Activated CD8-positive, alpha-beta memory T cell treated with anti-CD3 and anti-CD28 coated beads for 24 hours (primary cell): Measurements from ENCODE around the gene DNAAF5.

ENCODE experiments used
- DNase-seq: peaks from one replicate; pipeline ENCODE4 v3.0.0-alpha.2; 2020

Gene DNAAF5

DNA sequence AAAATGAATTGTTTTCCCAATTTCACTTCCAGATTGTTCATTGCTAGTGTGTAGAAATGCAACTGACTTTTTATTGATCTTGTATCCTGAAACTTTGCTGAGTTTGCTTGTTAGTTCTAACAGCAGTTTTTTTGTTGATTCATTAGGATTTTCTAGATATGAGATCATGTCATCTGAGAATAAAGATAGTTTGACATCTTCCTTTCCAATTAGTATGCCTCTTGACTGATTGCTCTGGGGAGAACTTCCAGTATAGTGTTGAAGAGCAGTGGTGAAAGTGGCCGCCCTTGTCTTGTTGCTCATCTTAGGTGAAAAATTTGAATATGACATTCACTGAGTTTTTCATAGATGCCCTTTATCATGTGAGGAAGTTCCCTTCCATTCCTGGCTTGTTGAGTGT, 93.8 kb downstream of the DNAAF5 start:
- DNase-seq: no peak

DNA sequence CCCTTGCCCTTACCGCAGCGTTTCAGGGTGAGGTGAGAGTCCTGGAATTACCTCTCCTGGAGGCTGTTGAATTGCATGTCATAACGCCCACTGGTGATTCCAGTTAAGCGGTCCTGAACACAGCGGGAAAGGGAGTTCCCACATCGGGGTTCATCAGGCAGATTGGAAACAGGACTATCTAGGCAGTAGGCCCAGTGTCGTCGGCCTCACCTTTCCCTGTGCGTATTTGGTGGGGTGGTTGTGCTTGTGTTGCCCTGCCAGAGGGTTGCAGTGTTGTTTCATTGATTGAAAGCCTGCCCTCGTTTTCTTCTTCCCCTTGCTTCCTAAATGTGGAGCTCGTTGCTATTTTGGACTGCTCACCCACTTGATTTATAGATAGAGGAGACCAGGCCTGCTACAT, 95.2 kb downstream of the DNAAF5 start:
- no peak for DNase-seq

DNA sequence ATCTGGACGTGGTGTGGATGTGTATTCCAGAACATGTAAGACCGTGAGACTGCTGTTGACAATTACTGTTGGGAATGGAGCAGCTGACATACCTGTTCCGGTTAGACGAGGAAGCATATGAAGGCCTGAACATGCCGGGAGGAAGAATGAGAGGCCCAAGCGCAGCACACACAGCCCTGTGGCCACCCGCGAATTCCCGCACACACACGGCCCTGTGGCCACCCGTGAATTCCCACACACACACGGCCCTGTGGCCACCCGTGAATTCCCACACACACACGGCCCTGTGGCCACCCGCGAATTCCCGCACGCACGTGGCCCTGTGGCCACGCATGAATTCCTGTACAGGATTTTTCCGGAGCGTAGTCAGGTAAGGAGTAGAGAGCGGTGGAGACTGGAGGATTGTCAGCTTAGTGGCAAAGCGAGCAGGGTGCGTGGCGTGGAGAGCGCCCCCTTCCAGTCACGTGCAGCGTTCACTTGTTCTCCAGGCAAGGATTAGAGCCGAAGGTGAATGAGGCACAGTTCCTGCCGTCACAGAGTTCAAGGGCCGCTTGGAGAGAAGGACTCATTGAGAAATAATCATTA, 96.3 kb downstream of the DNAAF5 start:
- no peak for DNase-seq

DNA sequence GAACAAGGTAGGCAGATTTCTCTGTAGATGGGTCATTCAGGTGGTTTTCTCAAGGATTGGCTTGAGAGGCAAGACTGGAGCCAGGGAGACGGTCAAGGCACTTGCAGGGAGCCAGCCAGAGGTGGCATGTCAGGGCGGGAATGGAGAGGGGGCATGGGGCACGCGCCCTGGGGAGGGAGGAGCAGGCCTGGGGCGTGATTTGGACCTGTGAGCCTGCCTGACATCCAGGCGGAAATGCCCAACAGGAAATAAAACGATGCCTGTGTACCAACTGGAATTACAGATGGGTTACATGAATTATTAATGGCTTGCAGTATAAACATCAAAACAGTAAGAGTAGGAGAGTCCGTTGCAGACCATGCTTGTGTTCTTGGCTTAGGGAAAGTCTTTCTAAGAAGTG, 97.2 kb downstream of the DNAAF5 start:
- no peak for DNase-seq

DNA sequence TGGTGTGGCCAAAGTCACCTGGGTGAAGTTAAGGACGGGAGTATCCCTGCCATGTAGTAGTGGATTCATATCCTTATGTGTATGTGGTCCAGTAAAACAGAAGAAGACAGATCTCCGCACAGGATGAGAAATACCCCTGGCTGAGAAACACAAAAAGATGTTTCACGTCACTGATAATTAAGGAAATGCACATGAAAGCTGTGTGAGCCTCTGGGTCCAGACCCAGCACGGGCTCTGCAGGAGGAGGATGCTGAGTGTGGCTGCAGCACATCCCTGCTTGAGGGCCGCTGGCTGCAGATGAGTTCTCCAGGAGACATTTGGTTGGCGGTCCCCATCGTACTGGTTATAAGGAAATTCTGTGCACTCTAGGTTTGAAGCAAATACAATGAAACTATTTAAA, 97.6 kb downstream of the DNAAF5 start:
- no peak for DNase-seq

DNA sequence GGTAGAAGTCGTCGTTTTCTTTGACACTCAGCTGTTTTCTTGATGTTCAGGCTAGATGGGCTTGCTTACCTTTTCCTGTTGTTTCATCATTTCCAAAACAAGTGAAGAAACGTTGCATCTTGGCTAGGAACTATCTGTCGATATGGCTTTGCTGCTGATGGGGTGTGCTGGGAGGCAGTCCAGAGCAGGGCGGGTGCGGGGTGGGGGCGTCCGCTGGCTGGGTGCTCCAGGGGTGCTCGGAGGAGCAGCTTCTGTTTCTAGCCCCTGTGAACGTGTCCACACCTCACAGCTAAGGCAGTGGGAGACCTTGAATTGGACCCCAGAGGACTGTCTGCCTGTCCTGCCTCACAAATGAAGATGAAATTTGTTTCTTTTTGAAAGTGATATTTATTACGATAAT, 98.2 kb downstream of the DNAAF5 start:
- DNase-seq: no peak

DNA sequence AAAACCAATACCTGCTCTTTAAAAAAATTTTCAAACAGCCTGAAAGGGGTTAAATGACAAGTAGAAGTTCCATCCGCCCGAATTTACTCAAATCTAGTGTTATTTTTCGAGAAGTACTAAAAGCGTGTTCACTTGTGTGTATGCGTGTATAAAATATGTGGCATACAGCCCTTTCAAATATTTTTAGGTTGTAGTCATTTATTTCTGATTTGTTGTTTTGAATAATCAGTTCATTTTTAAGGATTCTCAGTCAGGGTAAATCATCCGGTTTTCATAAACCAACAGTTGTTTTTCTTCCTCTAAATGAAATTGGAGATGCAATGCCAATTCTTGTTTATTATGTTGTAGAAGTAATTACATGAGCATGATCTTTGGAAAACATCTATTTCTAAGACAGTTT, 98.9 kb downstream of the DNAAF5 start:
- DNase-seq: no peak

DNA sequence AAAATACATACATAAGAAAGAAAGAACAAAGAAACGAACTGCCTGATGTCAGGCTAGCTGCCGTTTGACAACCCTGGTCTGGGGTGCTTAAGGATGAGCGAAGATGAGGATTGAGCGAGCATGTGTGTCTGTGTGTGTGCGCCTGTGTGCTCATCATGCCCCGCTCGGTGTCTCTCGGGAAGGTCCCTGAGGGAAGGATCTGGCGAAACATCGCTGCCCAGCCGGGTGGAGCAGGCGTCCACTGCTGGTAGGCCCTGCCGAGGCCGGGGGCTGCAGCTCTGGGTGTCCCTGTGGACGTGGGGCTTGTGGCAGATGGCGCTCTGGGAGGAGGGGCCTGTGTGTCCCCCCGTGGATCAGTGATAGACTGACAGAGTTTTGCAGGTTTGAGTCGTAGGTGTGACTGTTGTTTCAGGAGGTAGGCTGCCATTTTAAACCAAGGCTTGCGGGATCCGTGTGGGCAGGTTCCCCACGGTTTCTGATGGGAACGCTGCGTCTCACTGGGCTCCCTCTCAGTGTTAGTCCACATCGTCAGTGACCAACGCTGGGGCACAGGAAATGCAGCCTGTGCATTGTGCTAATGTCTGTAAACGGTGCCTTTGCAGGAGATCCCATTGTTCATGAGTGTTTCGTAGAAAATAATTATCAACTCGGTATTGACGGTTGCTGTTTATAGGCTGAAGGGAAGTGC, 99.9 kb downstream of the DNAAF5 start:
- no peak for DNase-seq

DNA sequence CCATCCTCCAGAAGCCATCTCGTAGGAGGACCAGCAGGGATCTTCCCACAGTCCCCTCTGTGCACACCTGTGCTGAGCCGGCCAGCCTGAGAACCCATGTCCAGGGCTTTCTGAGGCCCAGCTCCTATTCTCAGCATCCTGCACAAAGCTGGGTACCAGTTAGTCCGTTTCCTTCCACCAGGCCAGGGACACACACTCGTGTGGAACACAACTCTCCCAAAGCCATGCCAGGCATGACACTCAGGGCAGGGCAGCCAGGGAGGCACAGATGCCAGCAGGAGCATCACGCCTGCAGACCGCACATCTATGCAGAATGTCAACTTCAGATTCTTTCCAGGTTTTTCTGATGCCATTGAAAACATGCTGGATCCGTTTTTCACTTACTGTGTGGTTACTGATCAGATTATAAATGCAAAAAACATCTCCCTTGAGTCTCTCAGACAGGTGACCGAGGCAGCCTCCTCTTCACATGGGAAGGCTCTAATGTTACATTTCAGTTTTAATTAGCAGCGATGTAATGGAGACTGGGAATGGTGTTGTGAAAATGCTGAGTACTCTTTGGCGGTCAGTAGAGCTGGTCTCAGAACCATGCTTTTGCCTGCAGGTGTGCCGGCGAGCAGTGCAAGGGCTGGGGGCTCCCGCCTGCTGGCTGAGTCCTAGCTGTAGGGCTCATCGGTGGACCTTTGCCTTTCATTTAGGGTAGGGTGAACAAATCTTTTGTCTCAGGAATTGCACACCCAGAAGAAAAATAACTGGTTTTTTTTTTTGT, 102.5 kb downstream of the DNAAF5 start:
- DNase-seq: no peak

DNA sequence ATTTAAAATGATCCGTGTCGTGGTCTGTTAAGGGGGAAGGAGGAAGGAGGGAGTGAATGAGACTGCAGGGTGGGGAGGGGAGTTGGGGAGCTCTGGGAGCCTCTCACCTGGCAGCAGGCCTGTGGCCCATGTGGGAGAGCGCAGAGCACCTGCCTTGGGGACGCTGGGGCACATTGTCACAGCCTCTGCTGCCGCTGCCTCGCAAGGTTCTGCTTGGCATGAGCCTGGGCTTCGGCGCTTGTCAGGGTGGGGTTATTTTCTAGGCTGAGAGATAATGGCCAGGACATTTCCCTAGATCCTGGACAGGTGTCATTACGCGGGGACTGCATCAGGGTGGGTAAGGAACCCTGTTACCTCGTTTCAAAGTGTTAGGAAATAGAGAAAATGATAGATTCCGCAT, 103.6 kb downstream of the DNAAF5 start:
- DNase-seq: no peak

DNA sequence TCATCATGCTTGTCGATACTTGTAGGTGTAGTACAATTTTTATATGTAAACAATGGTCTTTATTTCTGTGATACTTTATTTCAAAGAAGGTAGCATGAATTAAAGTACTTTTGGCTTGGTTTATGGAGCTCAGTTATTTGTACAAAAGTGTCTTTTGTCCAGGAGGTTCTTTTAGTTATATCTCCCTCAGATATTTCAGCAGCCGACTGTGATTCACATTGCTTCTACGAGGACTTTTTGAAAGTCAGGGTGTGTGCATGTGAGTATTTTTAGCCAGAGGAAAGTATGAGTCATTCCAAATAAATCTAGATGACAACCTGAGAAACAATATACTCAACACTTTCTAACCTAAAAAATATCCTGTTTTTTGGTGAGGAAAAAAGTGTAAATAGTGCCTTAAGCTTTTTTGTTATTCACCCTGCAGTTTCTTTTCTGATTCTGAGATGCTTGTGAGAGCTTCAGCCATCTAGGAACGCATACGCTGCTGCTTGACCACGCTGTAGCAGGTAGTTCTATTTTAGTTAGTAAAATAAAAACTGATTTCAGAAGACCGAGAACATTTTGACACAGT, 105.2 kb downstream of the DNAAF5 start:
- DNase-seq: no peak

DNA sequence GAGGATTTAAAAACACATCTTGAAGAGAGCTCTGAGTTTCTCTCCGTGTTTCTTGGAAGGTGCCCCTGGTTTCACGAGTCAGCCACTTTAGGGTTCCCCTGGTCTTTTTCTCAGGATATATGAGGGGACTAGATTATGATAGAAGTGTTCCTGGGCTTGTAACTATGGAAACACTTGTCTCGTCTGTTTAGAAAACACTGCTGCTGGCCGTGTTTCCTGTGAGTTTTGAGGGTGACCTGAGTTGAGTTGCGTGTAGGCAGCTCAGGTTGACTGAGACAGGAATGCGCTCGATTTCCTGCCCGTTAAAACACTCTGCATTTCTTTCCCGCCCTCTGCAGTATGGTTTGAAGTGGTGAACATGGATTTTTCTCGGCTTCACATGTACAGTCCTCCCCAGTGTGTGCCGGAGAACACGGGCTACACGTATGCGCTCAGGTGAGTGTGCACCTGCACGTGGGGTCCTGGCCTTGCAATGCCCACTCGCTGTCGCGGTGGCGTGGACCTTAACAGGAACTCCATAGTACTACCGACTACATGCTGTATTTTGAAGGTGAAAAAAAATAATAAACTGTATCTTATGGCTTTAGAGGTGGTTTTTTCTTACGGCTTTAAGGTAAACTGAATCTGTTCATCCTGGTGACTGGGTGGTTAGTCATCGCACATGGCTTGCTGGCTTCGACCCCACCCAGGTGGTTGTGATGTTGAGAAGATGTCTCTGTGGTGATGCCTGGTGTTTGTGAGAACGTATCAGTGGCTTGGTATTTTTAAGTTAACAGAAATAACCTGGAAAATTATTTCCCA, 105.9 kb downstream of the DNAAF5 start, which contains the start of gene SUN1:
Gene SUN1, plus strand, starts transcription at position 310 of the 801 bp plus-strand sequence. Its CDS starts 49 bp downstream, at position 359.
- DNase-seq: peak; percentile 74

DNA sequence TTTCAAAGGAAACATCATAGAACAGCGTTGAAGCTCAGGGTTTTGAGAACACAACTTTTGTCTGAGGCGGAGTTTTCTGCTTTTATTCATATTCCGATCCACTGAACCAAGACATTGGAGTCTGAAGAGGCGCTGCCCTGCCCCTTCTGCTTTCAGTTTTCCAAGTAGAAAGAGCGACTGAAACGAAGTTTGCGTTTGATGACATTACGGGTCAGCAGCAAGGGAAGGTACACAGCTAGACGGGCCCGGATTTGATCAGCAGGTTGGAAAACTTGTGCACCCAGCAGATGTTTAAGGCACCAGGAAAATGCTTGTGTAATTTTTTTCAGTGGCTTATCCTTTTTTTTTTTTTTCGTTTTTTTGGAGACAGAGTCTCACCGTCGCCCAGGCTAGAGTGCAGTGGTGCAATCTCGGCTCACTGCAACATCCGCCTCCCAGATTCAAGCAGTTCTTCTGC, 106.5 kb downstream of the DNAAF5 start:
- DNase-seq: no peak

DNA sequence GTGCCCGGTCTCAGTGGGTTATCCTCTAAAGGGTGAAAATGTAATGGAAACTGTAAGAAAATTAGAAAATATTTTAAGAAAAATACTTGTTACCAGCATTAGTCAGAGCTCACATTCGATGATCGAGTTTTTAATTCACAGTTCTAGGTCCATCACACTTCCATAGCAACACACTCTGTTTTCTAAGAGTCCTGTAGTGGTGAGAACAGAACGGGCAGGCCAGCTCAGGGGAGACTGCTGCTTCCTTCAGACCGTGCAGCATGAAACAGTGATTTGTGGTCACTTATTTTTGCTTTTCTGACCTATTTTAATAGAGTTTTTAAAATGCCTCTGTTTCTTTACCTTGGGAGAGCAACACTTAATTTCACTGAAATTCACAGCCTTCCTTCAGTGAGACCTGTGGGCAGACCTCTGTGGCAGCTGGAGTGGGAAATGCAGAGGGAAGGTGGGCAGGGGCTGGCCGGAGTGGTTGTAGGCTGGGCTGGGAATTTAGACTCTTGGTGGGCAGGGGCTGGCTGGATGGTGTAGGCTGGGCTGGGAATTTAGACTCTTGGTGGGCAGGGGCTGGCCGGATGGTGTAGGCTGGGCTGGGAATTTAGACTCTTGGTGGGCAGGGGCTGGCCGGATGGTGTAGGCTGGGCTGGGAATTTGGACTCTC, 107.2 kb downstream of the DNAAF5 start:
- DNase-seq: no peak

DNA sequence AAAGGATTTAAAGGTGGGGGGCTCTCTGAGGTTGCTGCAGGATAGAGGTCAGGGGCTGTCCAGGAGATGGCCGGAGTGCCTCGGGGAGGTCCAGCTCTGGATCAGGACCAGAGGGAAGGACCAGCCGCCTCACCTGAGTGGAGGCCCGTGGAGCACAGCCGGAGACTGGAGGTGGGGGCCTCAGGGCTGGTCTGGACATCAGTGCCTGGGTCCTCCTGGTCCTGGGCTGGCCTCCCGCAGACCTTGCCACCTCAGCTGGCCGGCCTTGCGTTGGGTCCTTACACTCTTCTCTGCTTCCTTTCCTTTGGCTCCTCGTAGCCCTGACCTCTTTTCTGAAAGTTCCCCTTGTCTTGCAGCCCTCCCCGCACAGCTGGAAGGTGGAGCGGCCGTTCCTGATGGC, 107.8 kb downstream of the DNAAF5 start:
- no peak for DNase-seq

DNA sequence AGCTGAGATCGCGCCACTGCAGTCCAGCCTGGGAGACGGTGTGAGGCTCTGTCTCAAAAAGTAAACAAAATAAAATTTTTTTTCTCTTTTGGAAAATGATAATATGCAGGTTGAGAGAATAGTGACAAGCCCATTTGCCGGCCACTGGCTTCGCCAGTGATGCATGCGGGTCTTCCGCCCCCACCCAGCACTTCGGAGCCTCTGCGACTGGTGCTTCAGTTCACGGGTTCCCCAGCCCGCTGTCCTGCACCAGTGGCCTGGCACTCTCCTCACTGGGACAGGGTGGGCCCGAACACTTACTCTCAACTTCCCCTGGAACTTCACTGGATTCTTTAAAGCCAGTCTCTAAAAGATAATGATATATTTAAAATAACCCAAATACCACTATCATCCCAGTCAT, 108.5 kb downstream of the DNAAF5 start:
- DNase-seq: no peak

DNA sequence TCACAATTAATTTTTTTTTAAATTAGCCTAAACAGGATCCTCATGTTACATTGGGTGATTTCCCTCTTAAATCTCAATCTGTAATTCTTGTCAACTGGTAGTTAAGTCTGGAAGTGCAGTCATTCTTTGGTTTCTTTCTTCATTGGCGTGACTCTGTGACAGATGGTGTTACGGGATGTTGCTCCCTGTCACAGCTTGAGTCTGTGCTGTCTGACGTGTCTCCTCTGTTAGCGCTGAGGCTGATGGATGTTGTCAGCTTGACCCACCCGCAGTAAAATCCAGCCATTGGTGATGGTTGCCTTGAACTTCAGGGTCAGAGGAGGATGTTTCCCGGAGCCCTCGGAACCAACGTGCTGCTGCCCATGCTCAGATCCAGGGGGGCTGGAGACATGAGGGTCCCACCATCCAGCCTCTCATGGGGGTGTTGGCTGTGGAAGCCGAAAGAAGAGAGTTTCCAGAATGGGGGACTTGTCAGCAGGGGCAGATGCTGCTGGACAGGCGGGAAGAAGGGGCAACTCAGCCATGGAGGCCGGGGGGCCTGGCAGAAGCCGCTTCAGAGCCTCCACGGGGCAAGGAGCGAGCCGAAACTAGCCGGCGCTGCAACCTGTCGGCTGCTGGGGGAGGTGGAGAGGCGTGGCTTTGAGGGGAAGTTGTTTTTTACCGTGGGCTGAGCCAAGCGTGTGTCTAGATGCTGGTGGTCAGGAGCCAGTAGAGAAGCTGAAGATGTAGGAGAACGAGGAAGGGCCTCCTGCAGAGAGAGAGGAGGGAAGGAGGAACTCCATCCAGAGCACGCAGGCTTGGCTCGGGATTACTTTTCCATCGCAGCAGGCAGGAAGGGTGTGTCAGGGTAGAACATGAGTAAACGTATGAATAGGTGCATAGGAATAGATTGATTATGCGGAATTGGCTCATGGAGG, 109.2 kb downstream of the DNAAF5 start:
- DNase-seq: no peak
